Germinal center (tissue), 1 donor: Measurements from ENCODE around the gene MEG3.

Source experiments
- DNase-seq: peaks from one replicate; pipeline ENCODE4 v3.0.0; 2012; ENCODE audit warnings: mixed read lengths, low spot score

Gene MEG3

DNA sequence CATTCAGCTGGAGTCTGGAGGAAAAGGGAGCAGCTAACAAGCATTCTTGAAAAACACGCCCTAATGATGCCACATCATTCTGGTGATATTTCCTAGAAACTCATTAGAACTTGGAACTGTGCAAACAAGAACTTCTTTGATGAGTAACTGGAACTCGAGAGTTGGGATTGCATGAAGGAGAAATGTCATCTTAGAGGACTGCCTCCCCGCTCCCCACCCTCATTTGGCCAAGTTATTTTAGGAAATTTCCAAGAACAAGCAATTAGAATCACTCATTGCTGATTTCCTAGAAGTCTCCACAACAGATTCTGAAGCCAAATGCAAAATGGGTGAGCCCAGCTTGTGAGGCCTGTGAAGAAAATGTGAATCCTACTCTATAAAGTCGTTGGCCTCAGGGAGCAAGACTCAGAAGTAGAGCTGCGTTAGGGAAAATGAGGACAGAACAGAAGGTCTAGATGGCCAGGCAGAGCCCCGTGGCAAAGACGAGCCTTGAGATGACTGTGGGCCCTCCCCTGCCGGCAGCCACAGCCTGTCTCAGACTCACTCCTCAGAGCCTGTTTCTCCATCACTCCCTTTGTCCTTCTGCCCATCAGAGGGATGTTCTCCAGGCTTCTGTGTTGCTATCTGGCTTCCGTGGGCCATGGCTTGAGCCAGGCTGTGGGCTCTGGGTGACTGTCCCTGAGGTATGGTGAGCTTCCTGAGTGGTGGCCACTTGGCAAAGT, 39.2 kb downstream of the MEG3 start:
- DNase-seq = no peak

DNA sequence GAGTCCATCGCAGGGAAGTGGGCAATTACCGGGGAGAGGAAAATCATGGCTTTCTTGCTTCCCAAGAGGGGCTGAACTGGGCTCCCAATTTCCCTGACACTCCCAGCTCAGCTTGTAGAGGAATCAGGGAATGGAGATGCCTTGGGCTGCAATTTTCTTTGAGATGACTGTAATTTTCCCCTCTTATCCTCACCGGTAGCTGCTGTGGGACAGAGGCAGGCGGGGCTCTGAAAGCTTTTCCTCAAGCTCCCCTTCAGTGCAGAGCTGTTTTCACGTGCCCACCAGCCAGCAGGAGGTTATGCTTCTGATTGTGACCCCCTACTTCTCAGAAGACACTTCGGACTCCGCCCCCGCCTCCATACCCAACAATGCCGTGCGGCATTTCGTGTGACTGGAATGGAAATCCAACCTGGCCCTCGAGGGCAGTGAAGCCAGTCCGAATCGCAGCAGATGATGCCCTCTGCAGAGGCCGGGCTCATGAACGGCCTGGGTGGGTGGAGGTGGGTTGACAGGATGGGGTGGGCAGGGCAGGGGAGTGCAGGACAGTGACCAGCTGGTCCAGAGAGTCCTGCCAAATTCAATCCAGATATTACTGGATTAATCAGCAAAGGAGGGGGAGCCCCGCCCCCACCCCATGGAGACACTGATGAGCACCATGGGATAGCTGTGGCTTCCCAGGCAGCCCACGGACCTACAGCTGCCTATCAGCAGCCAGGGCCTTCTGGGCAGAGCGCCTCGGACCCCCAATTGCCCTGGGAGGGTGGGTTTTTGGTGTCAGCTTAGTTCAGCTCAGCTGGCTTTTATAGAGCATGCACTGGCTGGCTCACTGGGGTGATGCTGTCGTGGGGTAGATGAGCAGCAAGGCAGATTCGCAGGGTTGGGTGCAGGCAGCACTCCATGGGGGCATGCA, 40.0 kb downstream of the MEG3 start:
- DNase-seq = no peak

DNA sequence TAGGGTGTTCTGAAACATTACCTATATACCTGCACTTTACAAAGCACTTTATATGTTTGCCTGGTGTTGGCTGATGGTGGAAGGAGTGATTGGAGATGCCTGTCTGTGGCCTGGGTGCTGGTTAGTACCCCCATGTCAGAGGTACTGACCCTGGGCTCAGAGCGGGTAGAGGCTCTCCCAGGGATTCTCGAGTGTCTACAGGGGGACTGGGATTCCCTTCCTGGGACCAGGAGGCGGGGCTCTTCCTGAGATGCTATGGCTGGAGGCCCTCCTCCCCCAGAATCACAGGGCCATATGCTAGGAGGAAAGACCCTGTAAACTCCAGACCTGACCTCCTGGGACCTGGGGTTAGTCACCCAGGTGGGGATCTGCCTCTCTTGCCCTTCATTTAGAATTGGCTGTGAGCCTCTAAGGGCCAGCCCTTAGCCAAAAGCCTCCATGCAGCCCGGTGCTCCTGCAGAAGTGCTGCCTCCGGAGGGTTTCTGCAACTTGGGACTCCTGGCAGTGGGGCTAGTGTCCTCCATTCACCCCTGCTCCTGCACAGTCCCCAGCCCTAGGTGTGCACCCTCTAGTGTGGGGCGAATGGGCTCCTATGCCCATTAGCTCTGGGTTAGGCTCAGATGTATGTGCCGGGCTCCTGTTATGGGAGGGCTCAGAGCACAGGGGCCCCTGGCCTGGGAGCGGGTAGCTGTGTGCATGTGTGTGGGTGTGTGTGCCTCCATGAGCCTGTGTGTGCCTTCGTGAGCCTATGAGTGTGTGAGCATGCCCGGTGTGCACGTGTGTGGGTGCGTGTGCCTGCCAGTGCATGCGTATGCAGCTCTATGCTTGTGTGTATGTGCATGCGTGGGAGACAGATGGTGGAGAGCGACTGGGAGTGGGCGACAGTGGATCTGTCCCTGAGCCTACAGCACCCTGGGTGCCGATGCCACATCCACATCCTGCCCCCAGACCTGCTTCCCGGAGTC, 41.0 kb downstream of the MEG3 start:
- no peak for DNase-seq

DNA sequence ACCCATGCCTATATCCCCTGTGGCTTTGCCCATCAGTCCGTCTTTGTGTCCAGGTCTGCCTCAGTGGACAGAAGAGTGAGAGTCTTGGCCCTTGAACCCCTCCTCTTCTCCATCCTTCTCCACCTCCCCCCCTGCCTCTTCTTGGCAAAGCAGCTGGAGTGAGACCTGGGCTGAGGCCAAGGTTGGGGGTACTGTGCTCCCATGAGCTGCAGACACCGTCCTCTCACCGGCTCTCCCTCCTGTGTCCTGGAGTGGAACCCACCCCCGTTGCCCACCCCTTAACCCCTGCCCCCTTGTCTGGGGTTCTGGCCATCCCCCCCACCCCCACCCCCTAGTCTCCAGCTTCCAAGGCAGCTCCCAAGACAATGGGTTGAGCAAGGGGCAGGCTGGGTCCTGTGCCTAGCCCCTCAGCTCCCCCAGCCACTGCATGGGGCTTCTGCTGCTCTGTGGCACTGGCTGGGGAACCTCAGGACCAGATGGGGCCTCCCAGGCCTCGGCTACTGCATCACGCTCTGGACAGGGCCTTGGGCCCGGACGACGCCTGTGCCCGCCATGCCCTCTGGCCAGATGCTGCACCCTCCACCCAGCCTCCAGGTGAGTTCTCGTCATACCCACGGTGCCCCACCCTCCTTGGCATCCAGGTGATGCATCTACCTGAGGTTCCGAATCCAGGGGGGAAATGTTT, 41.9 kb downstream of the MEG3 start:
- DNase-seq = no peak

DNA sequence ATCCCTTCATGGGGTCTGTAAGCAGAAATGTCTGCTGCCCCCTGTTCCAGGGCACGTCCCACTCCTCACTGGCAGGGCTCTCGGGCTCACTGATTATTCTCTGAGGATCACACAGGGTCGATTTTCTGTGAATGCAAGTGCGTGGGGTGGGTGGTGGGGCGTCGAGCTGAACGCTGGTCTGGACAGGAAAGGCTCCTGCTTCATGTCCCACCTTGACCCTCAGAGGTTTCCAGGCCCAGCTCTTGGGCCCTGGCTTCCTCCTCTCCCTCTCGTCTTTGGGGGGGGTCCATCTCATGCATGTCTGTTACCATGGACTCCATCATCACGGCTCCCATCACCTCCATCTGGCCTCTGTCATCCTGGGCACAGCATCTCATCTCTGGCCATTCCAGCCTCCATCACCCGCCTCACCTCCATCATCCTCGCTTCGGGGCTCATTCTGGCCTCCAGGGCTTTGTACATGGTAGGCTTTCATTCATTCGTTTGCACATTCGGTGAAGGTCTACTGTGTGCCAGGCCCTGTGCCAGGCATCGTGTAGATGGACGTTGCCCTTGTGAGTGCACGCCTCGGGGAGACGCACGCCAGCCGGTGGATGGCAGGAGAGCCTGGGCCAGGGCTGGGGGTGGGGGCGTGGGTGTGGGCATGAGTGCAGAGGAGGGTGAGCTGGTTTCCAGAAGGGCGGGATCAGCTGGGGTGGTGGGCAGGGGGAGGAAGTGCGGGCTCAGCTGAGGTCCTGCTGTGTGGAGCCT, 42.9 kb downstream of the MEG3 start:
- no peak for DNase-seq

DNA sequence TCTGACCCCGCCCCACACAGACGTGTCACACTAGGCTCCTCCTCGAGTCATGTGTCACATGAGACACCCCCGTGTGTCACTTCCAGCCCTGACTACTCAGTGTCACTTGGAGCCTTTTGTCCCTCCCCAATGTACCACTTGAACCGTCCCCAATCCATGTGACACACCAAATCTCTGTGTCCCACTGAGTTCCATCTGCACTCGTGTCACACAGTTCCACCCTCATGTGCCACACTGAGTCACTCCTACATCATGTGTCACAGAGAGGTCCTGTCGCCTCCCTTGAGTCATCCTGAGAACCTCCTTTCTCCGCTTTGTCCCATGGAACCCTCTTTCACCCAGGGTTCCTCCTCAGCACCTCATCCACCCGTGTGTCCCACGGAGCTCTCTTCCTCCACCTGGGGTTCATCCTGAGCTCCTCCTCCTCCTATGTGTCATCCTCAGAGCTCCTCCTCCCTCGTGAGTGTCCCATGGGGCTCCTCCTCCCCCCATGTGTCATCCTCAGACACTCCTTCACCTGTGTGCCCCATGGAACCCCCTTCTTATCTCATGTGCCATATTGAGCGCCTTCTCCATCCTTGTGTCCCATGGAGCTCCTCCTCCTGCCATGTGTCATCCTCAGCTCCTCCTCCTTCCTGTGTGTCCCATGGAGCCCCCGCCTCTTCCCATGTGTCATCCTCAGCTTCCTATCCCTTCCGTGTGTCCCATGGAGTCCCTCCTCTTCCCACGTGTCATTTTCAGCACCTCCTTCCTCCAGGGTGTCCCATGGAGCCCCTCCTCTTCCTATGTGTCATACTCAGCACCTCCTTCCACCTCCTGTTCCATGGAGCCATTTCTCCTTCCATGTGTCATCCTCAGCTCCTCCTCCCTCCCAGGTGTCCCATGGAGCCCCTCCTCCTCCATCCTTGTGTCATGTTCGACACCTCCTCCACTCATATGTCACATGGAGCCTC, 45.6 kb downstream of the MEG3 start:
- DNase-seq = no peak

DNA sequence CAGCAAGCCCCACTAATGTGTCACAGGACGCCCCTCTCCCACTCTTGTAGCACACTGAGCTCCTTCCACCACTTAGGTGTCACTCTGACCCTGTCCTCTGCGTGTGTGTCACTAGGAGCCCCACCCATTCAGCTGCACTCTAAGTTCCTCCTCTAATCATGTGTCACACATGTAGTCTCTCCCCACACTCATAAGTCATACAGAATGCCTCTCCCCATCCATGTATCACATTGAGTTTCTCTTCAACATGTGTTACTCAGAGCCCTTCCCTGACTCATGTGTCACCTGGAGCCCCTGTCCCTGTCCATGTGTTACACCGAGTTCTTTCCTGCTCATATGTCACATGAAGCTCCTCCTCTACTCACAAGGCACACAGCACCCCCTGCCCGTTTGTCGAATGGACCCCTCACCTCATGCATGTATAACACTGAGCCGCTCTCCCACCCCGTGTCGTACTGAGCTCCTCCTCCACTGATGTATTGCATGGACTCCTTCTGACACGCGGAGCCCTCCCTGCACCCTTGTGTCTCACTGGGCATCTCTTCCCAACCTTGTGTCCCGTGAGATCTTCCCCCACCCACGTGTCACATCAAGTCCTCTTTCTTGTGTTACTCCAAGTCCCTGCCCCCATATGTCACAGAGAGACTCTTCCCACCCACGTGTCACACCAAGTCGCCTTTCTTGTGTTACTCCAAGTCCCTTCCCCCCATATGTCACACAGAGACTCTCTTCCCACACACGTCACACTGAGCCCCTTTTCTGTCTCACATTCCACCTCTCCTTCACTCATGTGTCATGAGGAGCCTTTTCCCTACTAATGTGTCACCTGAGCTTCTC, 46.6 kb downstream of the MEG3 start:
- DNase-seq = no peak

DNA sequence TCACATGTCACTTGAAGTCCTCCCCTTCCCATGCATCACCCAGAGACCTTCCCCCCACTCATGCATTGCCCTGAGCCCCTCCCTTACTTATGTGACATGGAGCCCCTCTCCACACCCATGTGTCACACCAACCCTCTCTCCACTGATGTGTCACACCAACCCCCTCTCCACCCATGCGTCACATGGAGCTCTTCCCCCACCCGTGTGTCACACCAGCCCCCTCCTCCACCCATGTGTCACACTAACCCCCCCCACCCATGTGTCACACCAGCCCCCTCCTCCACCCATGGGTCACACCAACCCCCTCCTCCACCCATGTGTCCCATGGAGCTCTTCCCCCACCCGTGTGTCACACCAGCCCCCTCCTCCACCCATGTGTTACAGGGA, 47.2 kb downstream of the MEG3 start:
- no peak for DNase-seq

DNA sequence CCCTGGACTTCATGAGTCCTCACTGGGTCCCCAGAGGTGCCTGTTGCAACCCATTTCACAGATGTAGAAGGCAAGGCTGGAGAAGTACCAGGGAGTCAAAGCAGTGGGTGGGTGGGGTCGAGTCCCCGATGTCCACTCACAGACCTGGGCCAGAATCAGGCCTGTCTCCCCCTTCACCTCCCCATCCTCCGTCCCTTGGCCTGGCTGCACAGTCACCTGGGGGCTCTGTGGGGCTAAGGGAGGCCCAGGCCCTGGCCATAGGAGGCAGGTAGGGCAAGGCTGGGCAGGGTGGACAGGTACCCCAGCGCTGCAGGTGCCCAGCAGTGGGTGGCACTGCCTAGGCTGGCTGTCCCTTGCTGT, 48.1 kb downstream of the MEG3 start:
- DNase-seq = no peak

DNA sequence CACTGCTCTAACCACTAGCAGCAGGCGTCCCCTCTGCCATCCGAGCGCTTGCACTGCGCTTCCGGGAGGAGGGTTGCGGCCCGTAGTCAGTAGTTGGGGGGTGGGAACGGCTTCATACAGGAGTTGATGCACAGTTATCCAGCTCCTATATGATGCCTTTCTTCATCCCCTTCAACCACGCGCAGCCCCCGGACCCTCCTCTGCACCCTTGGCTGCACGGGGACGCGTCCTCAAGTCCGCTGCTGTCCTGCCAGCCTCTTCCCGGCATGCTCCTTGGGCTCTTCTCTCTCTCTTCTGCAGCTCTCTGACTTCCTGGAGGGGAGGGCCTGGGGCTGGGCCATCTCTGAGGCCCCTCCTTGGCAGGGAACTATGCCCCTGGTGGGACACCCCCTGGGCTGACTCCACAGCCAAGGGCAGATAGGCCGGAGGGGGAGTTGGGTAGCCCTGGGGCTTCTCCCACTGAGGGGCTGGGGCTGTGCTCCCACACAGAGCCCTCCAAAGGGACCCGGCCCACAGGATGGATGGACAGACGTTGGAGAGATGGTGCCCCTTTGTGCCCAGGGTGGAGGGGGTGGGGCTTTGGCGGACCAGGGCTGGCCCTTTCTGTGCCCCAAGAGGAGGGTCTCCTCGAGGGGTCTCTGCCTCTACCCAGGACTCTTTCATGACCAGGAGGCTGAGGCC, 48.6 kb downstream of the MEG3 start:
- no peak for DNase-seq

DNA sequence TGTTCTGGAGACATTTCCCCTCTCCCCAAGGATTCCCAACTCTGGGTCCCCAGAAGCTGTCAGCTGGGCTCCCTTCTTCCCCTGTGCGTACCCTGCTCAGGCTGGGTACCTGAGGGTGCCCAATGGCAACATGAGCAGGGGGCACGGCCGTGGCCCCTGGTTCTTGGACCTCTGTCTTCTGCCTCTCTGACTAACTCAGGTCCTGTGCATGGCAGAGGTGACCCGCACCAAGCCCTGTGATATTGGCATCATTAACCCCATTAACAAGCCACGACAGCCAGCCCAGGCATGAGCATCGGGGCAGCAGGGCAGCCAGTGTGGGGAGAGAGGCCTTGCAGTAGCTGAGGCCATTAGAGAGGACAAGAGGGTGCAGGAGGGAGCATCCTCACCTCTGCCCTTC, 49.2 kb downstream of the MEG3 start:
- DNase-seq = no peak

DNA sequence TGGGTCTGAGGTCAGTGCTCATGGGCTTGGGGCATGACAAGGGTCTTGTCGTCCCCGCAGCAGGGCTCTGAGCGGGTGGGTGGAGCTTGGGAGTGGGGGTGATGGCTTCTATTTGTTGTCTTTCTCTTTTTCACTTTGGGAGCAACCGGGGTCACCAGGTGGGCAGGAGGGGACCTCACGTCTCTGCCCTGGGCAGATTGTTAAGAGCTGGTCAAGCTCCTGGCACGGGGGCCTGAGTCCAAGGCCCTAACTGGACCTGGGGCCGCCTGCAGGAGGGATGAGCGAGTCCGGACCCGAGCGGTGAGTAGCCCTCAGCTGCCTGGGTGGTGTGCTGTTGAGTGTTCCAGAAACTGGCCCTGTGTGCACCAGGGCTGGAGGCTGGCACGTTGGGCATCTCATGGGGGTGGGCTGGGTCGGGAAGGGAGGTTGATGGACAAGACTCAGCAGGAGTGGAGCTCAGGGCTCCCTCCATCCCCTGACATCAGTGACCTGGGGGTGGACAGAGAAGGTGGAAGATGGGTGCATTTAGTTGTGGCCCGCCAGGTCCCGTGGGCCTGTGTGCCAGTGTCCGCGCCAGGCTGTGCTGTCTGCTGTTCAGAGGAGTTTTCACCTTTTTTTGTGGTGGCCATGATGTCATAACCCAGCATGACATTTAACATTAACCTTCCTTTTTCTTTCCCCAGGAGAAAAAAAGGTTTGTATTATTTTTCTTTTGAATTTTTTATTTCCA, 50.1 kb downstream of the MEG3 start:
- no peak for DNase-seq

DNA sequence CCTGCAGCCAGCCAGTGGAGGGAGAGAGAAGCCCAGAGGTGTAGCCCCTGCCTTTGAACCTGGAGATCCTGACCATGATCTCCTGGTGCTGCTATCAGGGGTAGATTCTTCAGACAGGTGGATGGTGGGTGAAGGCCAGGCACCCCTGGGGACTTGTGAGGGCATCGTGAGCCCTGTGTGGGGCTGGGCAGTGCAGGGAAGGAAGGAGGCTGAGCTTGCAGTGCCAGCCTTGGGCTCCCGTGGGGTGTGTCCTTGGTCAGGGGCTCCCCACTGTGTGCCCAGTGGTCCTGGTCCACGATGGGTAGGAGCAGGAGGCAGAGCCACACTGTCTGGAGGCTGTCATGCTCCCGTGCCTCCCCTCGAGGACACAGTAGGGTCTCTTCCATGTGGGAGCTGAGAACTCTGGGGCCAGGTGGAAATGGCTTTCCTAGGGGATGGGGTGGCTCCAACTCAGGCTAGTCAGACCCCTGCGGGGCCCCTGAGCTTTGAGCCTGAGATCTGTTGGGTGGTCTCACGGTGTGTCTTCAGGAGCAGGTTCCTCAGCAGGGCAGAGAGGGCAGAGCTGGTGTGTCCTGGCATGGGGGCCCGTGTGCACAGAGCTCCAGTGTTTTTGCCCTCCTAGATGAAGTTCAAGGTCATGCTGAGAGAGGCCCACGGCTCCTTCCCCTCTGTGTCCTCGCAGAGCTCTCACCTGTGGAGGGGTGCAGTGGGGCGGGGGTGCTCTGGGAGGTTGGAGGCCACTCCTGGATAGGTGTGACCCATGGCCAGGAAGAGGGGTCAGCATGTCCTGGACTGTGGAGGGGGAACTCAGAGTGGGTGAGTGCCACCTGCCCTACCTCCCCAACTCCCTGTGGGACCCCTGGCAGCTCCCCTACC, 52.6 kb downstream of the MEG3 start:
- no peak for DNase-seq

DNA sequence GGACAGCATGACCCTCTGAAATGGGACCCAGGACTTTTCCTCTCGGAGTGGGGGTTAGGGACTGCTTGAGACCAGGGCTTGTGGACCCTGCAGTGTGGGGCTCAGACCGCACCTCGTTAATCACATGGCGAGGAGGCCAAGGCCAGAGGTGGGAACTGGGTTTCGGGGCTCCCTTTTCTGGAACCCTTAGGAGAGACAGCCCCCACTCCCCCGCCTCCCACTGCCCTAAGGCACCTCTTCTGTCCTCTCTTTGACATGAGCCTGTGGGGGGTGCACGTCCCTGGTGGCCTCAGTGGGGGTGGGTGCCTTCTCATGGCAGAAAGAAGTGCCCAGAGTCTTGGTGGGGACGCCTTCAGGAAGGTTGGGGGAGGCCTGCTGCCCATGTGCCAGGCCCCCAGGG, 53.3 kb downstream of the MEG3 start:
- no peak for DNase-seq

DNA sequence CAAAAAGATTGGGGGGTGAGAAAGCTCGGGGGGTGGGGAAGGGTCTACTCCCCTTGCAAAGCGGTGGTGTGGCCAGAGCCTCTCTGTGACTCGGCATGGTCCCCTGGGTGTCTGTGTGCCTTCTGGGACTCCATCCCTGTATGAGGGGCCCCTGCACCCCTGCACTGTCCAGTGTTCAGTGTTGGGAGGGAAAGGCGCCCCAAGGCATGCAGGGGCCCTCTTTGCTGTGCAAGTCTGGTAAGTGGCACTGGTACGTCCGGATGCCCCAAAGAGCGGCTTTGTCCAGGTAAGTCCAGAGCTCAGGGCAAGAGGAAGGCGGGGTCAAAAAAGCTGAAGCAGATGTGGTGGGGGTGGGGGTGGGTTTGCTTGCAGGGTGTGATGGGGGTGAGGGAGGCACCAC, 53.9 kb downstream of the MEG3 start:
- DNase-seq = no peak

DNA sequence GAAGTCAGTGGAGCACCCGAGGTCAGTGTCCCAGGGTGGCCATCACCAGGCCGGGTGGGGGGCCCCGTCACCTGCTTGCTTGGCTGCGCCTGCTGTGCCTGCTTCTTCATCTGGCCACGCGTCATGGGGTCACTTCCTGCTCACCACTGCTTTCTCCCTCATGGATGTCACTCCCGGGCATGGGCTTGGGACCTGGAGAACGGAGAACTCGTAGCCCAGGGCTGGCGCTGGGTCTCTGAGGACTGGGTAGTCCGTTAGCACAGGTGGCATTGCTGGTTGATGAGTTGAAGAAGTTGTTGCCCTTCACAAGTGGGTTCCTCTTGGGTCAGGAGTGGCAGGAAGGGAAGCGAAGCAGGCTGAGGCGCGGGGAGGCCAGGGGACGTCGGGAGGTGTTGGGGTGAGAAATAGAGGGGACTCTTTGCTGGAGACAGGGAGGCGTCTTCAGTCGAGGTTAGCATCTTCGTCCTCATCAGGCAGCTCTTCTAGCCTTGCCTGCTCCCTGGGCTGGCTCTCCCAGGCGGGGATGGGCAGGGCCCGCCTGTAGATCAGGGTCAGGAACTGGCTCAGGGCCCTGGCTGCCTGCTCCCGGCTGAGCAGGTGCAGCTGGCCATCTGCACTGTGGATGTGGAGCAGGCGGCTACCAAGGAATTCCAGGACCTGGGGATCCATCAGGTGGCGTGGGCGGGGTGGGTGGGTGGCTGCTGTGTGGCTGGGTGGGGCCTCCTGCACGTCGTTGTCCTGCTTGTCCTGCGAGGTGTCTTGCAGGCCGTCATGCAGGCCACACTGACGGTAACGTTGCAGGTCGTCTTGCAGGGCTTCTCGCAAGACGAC, 54.6 kb downstream of the MEG3 start:
- no peak for DNase-seq
